ENCODE results near the gene MMP23B.

MMP23B gene

GRCh38 chr1:1619917-1620361, 12.0 kb upstream of the MMP23B start:
- no peak for DNase-seq (ENCODE audit: low read depth in 2 of 2, low spot score in 1 of 2)

GRCh38 chr1:1620433-1621139, 11.4 kb upstream of the MMP23B start:
- DNase-seq (ENCODE audit: low read depth in 2 of 2, low spot score in 1 of 2), result no peak

- no peak for DNase-seq (ENCODE audit: low read depth in 2 of 2, low spot score in 1 of 2)
Observed at GRCh38 chr1:1621173-1622009, 10.6 kb upstream of the MMP23B start.

GRCh38 chr1:1622010-1622787, 9.8 kb upstream of the MMP23B start:
- DNase-seq (ENCODE audit: low read depth in 2 of 2, low spot score in 1 of 2), result no peak

- no peak for DNase-seq (ENCODE audit: low read depth in 2 of 2, low spot score in 1 of 2)
Observed at GRCh38 chr1:1622788-1623094, 9.2 kb upstream of the MMP23B start.

GRCh38 chr1:1623181-1623630, 8.8 kb upstream of the MMP23B start:
- DNase-seq (ENCODE audit: low read depth in 2 of 2, low spot score in 1 of 2), result no peak

GRCh38 chr1:1623631-1624442, 8.1 kb upstream of the MMP23B start:
- no peak for DNase-seq (ENCODE audit: low read depth in 2 of 2, low spot score in 1 of 2)

GRCh38 chr1:1624443-1625403, 7.2 kb upstream of the MMP23B start:
- DNase-seq (ENCODE audit: low read depth in 2 of 2, low spot score in 1 of 2), result no peak

GRCh38 chr1:1625404-1625775, 6.6 kb upstream of the MMP23B start:
- no peak for DNase-seq (ENCODE audit: low read depth in 2 of 2, low spot score in 1 of 2)

- no peak for DNase-seq (ENCODE audit: low read depth in 2 of 2, low spot score in 1 of 2)
Observed at GRCh38 chr1:1625824-1626206, 6.2 kb upstream of the MMP23B start.

GRCh38 chr1:1626207-1627141, 5.5 kb upstream of the MMP23B start:
- no peak for DNase-seq (ENCODE audit: low read depth in 2 of 2, low spot score in 1 of 2)

GRCh38 chr1:1627261-1627828, 4.6 kb upstream of the MMP23B start:
- DNase-seq (ENCODE audit: low read depth in 2 of 2, low spot score in 1 of 2), result no peak

GRCh38 chr1:1627829-1628753, 3.9 kb upstream of the MMP23B start:
- DNase-seq (ENCODE audit: low read depth in 2 of 2, low spot score in 1 of 2), result no peak

GRCh38 chr1:1628754-1629429, 3.1 kb upstream of the MMP23B start:
- no peak for DNase-seq (ENCODE audit: low read depth in 2 of 2, low spot score in 1 of 2)

- DNase-seq (ENCODE audit: low read depth in 2 of 2, low spot score in 1 of 2), result peak; percentile 53 to 82
Observed at GRCh38 chr1:1629430-1630190, 2.4 kb upstream of the MMP23B start.
